ENCODE measurements around the gene CFAP298.
"Not testable (repeated sequence)": the region's sequence is repeated elsewhere in the genome, so short reads cannot be mapped to it uniquely, and the experiment has no call there.

The CFAP298 gene

DNA sequence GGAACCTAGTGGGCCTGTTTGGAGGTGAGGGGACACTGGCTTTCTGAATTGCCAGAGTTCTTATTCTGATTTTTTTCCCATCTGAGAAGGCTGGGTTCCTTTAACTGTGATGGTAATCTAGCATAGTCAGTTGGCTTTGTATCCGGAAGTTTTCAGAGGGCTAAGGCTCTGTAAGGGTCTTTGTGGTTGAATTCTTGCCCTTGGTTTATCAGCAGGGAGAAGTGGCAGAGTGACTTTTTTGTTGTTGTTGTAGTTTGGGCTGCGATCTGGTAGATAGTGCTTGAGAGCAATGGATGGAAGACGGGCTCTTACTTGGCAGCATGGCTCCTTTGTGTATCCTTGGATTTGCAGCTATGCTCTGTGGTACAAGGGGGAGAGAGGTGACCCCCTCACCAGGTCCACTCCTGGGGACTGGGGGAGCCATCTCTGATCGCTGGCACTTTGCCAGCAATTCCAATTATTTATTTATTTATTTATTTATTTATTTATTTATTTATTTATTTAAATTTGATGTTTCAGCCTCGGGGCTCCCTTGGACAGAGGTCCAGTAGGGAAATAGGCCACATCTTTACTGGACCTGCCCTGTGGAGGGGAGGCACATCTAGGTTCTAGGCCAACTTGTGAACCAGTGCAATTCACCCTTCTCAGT lies 45.3 kb downstream of the CFAP298 start:
- DNase-seq (ENCODE audit: low spot score) = no peak

DNA sequence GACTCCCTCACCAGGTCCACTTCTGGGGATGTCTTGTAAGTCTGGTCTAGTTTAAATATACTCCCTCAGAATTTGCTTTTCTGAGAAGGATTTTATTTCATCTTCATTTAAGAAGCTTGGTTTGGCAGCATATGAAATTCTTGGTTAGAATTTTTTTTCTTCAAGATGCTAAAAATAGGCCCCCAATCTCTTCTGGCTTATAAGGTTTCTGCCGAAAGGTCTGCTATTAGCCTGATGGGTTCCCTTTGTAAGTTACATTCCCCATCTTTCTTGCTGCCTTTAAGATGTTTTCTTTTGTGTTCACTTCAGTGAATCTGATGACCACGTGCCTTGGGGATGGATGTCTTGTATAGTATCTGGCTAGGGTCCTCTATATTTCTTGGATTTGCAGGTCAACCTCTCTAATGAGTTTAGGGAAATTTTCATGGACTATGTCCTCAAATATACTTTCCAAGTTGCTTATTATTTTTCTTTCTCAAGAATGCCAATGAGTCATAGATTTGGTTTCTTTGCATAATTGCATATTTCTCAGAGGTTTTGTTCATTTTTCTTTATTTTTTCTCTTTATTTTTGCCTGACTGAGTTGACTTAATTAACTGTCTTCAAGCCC lies 46.2 kb downstream of the CFAP298 start:
- DNase-seq (ENCODE audit: low spot score) = no peak

DNA sequence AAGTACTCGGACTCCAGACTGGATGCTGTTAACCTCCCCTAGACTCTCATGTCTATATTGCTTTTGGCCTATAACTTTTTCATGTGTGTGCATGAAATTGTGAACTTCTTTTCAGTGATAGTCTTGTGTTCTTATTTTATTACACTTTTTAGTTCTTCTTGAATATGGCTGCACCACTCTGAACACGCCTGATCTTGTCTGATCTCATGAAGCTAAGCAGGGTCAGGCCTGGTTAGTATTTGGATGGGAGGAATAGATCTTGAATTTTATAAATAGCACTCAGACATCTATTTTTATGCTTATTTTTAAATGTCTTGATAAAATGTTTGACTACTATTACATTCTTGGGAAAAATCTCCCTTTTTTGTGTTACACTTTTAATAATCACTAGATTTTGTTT lies 49.3 kb downstream of the CFAP298 start:
- DNase-seq (ENCODE audit: low spot score) = no peak

DNA sequence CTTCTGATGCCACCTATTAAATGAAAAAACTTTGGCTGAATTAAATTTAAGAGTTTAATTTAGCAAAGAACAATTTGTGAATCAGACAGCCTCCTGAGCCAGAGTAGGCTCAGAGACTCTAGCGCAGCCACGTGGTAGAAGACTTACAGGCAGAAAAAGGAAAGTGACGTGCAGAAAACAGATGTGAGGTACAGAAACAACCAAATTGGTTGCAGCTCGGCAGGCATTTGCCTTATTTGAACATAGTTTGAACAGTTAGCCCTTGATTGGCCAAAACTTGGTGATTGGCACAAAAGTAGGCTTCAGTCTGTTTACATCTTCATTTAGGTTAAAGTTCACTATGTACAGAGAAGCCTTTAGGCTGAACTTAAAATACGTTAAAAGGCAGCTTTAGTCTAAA lies 49.8 kb downstream of the CFAP298 start:
- no peak for DNase-seq (ENCODE audit: low spot score)

DNA sequence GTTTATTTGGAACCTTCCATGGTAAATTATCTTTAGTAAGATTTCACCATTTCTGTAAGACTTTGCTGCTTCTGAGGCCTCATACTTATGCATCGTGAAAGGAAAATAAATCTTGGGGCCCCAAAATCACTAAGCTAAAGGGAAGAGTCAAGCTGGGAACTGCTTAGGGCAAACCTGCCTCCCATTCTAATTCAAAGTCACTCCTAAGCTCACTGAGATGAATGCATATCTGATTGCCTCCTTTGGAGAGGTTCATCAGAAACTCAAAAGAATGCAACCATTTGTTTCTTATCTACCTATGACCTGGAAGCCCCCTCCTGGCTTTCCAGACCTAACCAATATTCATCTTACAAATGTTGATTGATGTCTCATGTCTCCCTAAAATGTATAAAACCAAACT lies 50.7 kb downstream of the CFAP298 start:
- DNase-seq (ENCODE audit: low spot score) = not testable (repeated sequence)

DNA sequence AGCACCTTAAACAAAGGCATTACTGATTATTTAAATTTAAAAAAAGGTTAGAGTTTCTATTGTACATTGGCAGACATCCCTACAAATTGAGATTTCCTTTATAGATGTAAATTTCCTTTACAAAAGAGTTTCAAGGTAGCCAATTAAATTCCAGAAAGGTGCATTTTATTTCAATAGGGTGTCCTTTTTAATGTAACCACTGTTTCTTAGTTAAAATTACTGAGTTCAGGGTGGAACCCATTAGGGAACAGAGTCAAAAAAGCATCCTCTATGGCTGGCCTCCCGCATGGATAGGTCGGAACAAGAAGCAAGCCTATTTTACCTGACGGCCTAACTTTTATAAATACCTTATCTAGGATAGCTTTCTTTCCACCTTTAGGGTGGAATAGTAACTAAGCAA lies 51.3 kb downstream of the CFAP298 start:
- DNase-seq (ENCODE audit: low spot score) = no peak

DNA sequence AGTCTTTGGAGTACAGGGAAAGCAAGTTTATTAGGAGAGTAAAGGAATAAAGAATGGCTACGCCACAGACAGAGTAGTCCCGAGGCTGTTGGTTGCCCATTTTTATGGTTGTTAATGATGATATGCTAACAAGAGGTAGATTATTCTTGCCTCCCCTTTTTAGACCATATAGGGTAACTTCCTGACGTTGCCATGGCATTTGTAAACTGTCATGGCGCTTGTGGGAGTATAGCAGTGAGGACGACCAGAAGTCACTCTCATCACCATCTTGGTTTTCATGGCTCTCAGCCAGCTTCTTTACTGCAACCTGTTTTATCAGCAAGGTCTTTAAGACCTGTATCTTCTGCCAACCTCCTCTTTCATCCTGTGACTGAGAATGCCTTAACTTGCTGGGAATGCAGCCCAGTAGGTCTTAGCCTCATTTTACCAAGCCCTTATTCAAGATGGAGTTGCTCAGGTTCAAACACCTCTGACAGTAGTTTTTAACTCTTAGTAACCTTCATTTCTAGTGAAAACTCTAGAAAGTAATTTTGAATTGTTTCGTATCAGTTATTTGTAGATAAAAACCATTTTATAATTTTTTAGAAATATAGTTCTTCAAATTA lies 53.1 kb downstream of the CFAP298 start:
- no peak for DNase-seq (ENCODE audit: low spot score)

DNA sequence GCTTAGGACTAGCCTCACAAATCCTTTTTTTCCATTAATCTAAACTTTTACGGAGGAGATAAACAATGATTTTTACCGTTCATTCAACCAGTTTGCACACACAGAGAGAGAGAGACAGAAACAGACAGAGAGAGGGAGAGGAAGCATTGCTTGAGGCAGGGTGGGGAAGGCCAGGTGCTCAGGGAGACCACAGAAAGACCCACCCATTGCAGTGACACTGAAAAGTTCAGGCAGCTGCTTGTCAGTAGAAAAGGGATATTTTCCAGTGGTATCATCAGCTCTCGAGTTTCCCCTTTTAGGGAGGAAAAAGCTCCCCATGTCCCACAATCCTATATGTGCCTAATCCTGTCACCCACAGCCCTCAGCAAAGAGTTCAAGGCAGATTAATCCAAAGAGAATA lies 54.1 kb downstream of the CFAP298 start:
- DNase-seq (ENCODE audit: low spot score) = no peak

DNA sequence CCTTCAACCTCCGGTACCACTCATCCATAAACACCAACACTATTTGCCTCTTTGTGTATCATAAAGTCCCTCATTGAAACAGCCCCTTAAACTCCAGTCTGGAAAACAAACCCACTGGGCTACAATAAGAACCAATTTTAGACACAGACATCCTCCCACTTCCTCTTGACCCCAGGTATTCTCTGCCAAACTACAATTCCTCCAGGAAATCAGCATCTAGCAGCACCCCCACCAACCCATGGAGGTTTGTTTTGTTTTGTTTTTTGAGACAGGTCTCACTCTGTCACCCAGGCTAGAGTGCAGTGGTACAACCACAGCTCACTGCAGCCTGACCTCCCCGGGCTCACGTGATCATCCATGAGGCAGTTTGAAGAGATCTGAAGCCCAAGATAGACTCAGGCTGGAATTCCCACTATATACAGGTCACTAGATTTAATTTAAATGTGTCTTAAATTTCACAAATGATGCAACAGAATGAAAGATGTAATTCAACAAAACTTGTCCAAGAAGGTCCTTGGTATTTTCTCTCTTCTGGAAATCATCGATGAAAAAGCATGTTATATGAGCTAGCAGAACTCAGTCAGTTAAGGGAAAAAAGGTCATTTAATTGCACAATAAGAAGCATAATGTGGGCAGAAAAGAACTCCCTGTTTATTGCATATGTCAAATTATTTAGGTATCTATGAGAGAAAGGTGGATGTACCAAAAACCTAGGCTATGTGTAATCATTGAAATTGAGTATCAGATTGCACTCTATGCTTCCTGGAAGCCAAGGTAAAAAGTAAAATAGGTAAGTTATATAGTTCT lies 57.1 kb downstream of the CFAP298 start:
- DNase-seq (ENCODE audit: low spot score) = no peak

DNA sequence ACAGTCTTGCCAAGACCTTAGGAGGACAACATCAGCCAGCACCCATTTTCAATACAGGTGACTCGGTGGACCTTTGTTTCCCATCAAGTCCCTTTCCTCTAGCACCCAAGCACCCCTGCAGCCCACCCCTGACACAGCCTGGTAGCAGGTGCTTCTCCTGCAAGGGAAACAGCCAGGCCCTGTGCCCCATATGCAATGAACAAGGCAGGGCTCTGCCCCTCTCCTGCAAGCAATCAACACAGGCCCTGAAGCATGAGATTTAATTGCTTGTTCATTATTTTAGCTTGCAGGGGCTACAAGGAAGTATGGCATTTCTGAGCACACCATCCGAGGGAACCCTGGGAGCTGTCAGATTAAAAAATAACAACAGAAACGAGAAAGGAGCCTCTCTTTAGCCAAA lies 62.3 kb downstream of the CFAP298 start:
- no peak for DNase-seq (ENCODE audit: low spot score)

DNA sequence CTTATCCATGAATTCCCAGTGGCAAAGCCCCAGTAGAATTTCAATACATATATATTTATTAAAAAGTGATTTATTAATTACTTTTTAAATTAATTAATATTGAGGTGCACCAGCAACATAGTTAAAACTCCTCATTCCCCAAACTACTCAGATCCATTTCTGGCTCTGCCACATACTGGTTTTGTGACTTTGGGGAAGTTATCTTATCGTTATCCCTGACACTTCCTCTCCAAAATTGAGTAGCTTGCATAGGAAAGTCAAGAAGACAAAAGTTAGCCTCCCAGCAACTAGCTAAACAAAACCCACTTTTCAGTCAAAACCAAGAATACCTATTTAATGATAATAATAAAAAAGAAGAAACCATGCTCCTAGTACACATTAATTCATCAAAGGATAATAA lies 62.7 kb downstream of the CFAP298 start:
- DNase-seq (ENCODE audit: low spot score) = no peak

All from putamen (tissue), 1 donor.